Embryonic facial prominence (tissue), 1 donor: Measurements from ENCODE around the gene SIGLEC11.
"Not testable (repeated sequence)": the region's sequence is repeated elsewhere in the genome, so short reads cannot be mapped to it uniquely, and the experiment has no call there.

Experiments
- DNase-seq: peaks from one replicate; pipeline ENCODE4 v3.0.0-alpha.2; 2016; ENCODE audit errors: extremely low spot score

SIGLEC11 gene

DNA sequence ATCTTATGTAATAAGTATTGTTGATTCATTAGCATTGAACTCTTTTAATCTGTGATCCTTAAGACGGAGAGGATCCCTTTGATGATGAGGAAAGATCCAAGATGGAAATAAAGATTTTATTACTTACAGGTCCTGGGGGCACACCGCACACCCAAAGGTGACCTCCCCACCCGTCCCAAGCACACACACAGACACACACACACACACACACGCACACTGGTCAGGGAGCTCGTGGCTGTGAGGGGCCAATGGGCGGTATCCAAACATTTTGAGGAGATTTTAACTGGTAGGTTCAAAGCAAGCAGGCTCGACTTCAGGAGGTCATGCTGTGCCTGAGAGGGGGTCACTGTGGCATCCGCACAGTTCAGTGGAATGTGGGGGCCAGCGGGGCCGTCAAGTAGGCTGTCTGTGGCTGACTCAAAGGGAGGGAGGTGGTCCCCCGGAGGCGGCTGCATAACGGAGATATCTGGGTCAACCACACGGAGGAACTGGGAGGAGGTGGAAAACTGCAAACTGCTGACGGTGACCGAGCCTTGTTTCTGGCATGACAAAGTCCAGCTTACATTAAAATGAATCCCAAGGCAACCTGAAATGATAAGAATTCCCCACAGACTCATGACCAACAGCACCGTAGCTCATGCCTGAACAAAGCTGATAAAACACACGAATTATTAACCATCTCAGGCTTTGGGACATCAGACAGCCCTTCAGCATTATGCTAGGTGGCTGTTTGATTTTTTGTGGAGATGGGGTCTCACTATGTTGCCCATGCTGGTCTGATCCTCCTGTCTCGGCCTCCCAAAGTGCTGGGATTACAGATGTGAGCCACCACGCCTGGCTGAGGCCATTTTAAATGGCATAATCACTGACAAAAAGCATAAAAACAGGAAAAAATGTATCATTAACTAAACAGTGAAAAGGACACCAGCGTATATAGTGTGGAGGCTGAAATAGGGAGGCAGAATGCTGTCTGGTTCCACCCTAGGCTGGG, 20.9 kb upstream of the SIGLEC11 start:
- DNase-seq = no peak

DNA sequence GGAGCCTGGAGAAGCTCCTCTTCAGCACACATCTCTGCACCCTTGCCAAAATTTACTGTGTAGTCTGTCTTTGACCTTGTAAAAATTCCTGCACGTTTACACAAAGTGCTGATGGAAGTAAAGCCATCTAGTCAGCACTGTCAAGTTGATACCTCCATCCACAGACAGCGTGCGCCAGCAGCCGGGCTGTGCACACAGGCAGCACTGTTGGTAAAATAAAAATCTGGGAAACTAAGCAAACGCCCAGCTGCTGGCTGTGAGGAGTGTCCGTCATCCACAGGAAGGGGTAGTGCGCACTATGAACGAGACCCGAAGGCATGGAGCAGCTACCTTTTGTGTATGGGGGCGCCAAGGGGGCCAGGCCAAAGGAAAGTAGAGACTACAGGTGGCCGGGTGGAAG, 17.4 kb upstream of the SIGLEC11 start:
- no peak for DNase-seq

DNA sequence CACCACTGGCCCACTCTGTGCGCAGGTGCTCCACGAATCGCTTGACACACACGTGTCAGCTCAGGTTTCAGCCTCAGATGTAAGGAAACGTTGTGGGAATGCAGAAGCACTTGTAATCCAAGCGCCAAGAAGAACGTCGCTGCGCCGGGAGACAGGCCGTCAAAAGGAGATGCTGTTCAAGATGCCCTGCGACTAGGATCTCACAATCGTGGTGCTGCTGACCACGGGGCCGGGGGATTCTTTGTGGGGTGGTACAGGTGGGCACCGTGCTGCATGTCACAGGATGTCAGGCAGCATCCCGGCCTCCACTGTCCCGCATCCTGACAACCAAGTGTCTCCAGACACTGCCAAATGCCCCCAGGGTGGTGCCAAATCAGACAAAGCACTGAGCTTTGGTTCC, 16.9 kb upstream of the SIGLEC11 start:
- no peak for DNase-seq

DNA sequence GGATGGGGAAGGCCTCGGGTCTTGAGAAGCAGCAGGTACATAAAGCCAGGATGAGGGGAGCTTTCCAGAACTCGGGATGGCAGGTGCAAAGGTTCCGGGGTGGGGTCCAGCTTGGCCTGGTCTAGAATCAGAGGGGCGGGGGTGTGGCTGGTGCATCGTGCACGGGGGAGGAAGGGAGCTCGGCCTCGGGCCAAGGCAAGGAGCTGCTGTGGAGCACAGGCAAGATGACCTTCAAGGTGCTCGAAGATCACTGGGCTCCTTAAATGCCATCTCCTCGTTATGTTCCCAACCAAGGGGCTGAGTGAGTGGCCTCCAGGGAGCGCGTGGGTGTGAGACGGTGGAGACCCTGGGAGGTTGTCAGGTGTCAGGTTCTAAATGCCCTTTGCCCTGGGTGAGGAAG, 16.1 kb upstream of the SIGLEC11 start:
- DNase-seq = no peak

DNA sequence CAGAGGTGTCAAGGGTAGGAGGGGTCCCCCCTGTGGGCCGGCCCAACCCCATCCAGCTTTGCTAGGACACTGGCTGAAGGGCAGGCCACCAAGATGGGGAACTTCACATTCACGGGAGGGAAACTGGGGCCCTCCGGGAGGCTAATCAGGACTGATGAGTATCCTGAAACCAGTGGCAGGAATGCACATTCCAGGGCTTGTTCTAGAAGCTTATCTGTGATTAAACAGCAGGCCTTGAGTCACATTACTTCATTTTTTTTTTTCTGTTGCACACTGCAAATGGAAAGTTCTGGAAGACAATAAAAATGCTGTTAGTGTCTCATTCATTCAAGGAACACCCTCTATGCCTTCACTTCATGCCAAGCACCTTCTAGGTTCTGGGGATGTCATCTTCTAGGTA, 15.5 kb upstream of the SIGLEC11 start:
- no peak for DNase-seq

DNA sequence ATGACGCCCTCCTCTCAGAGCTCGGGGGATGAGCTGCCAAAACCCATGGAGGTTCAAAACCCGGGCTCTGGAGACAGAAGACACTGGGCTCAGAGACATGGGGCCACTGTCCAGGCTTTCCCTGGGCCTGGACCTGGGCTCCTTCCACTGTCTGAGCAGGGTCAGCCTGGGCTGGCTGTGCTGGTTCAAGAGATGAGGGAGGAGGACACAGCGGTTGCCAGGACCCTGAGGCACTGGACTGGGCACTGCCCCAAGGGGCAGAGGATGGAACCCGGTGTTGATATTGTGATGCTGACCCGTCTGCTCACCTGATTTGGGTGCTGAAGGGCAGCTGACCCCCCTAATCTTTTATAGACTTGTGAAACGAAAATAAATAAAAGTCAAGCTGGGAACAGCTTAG, 14.1 kb upstream of the SIGLEC11 start:
- DNase-seq = no peak

DNA sequence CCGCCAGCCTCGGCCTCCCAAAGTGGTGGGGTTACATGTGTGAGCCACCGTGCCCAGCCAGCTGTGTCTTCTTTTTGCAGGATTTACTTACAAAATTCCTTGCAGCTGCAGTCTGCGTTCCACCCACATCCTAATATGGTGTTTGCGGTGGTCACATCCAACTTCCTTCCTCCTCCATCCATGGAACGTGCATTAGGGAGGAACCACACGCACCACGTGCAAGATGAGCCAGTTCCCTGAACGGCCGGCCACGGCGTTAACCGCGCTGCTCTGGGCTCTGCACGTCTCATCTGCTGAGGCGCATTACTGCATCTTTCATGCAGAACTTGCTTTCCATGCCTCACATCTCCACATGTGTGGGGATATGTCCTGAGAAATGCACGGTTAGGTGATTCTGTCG, 13.0 kb upstream of the SIGLEC11 start:
- no peak for DNase-seq

DNA sequence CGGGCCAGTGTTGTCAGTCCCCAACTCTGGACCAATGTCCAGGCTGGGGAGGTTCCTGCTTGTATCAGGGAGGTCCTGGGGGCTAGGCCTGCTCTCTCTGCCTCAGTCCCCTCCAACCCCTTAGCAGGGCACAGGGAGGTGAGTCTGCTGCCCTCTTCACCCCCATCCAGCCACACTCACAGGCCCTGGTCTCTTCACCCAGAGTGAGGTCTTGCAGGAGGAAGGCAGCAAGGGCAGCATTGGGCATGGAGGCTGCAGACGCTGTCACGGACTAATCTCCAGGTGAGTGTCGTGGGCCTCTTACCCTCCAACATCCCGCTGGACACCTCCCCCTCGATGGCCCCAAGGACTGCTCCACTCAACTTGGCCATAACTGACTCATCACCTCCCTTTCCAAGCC, 11.9 kb upstream of the SIGLEC11 start:
- DNase-seq = no peak

DNA sequence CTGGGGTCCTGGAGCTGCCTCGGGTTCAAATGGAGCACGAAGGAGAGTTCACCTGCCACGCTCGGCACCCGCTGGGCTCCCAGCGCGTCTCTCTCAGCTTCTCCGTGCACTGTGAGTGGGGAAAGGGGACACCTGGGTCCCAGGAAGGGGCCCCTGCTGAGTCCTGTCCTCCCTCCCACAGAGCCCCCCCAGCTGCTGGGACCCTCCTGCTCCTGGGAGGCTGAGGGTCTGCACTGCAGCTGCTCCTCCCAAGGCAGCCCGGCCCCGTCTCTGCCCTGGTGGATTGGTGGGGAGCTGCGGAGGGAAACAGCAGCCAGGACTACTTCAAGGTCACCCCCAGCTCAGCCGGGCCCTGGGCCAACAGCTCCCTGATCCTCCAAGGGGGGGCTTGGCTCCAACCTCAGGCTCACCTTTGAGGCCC, 11.0 kb upstream of the SIGLEC11 start:
- no peak for DNase-seq

DNA sequence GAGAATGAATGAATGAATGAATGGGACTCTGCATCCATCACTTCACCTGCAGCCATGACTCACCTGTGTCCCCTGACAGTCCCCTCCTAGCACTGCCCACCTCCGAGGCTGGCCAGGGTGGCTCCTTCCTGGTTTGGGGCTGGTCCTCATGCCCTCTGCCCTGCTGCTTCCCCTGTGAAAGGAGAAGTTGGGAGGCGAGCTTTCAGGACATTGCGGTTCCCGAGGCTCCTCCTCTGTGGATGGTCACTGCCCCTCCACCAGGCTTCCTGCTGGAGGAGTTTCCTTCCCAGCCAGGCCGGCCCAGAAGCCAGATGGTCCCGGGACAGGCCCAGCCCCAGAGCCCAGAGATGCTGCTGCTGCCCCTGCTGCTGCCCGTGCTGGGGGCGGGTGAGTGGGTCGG, 8.4 kb upstream of the SIGLEC11 start:
- DNase-seq = not testable (repeated sequence)

DNA sequence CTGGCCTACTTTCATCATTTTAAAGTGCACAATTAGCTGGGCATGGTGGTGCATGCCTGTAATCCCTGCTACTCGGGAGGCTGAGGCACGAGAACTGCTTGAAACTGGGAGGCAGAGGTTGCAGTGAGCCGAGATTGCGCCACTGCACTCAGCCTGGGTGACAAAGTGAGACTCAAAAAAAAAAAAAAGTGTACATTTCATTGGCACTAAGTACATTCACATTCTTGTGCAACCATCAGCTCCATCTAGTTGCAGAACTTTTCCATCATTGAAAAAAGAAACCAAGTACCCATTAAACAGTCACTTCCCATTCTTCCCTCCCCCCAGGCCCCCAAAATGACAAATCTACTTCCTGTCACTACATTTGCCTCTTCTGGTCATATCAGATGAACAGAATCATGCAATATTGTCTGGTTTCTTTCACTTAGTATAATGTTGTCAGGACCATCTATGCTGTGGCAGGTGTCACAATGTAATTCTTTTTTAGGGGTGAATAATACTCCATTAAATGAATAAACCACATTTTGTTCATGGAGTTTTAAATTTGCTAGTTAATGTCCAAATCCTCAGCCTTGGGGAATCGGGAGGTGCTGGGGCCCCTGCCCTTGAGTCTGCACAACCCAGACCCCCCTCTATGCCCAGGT, 7.4 kb upstream of the SIGLEC11 start:
- DNase-seq = no peak

DNA sequence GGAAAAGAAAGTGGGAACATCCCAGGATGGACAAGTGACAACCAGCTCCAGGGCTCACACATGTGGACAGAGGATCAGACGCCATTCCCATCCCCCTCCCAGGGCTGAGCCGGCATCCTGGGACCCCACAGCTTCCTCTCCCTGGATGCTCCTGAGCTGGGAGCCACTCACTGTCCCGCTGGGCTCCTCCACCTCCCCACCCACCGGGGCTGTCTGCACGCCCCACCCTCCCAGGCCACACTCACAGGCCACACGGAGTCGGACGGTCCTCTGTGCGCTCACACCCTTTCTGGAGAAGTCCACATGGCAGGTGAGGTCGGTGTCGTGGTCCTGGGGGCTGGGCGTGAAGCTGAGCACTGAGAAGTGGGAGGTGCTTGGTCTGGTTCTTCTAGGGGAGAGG, 1.1 kb downstream of the SIGLEC11 start:
- DNase-seq = not testable (repeated sequence)

DNA sequence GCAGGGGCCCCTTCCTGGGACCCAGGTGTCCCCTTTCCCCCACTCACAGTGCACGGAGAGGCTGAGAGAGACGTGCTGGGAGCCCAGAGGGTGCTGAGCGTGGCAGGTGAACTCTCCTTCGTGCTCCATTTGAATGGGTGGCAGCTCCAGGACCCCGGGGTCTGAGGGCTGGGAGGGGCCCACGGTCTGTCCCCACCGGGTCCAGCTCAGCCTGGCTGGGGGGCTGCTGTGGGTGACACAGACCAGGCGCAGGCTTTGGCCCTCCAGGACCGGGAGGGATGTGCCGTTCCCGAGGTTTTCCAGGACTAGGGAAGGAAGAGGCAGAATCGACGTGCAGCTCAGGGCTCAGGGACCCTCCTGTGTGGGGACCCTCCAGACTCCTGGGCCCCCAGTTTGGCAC, 2.4 kb downstream of the SIGLEC11 start:
- not testable (repeated sequence) for DNase-seq

DNA sequence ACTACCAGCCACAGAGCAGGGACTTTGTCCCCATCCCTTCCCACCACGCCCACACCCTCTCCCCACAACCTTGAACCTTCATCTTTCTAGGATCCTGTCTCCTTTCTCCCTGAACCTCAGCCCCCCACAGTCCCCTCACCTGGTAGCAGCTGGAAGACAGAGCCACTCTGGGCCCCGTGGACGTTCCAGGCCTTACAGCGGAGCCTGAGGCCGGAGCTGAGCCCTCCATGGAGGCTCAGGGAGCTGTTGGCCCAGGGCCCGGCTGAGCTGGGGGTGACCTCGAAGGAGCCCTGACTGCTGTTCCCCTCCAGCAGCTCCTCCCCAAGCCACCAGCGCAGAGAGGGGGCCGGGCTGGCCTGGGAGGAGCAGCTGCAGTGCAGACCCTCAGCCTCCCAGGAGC, 2.8 kb downstream of the SIGLEC11 start:
- DNase-seq = not testable (repeated sequence)

DNA sequence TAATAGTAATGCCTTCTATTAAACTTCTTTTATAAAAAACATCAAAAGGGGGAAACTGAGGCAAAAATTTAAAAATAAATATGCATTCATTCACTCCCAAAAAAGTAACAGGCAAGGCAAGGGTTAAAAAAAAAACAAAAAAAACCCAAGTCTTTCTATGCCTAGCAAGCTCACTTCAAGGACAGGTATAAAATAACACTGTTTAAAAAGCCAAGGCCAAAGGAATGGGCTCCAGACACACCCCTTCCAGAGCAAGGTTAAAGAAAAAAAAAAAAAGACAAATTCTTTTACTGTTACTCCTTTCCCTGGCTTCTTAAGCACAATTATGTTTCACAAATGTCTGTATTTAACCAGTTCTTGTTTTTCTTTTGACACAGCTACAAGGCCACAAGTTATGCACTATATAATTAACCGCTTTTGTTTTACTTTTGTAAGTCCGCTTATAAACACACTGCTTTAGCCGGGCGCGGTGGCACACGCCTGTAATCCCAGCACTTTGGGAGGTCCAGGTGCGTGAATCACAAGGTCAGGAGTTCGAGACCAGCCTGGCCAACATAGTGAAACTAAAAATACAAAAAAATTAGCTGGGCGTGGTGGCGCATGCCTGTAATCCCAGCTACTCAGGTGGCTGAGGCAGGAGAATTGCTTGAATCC, 3.6 kb downstream of the SIGLEC11 start:
- no peak for DNase-seq

DNA sequence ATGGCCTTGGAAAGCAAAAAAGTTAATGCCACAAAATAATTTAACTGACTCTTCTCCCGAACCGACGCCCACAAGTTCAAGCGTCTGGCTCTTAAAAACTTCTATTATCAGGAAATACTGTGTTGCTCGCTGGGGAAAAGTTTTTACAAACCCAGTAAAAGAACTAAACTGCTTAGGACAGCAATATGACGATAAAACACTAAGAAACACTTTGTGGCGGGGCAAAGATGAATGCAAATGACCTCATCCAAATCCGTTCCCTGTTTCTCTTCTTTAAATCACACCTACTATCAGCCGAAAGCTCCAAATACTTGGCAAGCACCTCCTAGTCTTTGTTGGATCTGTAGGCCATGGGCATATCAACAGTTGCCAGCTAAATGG, 4.9 kb downstream of the SIGLEC11 start:
- DNase-seq = no peak

DNA sequence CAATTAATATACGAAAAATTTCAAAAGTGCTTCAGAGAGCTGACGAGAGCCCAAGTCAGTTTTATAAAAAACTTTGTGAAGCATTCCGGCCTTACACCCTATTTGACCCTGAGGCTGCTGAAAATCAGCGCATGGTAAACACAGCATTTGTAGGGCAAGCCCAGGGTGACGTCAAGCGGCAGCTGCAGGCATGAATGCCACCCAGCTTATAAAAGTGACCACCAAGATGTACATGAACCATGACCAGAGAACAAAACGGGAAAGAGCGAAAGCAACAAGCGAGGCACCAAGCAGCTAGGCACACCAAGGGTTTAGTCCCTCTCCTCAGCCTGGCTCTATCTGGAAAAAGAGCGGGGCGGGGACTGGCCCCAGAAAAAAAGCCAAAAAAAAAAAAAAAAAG, 6.0 kb downstream of the SIGLEC11 start:
- no peak for DNase-seq

DNA sequence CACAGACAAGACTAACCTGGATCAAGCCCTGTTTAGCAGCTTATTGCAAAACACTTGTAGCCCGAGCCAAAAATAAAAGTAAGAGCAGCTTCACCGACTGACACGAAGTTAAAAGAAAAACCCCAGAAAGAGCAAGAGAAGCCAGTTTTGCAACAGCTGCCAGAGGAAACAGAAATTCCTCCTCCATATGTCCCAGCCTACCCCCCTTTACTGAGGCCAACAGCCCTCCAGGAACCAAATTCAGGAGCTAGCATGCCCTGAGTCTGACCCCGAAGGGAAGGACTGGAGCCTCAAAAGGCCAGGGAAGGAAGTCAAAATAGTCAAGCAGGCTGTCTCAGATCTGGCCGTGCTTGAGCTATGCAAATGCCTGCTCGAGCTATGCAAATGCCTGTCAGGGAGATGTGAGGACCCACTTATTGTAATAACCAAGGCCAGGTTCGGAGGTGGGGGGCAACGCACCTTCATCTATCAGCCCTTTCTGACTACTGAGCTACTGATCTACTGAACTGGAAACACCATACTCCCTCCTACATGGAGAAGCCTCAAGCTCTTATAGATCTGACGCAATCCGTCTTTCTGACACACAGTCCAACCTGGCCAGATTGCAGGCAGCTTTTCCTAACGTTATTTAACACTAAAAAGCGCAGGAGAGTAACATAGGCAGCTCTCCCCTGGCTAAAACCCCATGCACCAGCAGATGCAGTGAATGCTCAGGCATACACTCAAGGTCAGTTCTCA, 6.7 kb downstream of the SIGLEC11 start:
- no peak for DNase-seq

DNA sequence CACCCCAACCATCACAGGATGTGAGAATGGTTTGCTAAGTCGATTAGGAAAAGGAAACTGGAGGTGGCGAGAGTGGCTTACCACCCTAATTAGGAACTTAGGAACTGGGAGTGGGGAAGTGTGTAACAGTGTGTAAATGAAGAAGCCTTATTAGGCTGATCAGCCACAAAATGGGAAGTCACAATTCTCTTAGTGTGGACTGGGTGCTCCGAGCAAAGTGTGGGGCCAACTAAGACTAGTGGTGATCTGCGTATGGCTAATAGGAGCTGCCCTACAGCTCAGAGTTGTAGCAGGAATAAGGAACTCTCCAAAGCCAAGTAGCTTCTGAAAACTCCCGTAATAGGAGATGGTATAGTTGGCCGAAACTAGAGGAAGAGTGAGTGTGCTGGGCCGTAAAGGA, 7.6 kb downstream of the SIGLEC11 start:
- DNase-seq = no peak

DNA sequence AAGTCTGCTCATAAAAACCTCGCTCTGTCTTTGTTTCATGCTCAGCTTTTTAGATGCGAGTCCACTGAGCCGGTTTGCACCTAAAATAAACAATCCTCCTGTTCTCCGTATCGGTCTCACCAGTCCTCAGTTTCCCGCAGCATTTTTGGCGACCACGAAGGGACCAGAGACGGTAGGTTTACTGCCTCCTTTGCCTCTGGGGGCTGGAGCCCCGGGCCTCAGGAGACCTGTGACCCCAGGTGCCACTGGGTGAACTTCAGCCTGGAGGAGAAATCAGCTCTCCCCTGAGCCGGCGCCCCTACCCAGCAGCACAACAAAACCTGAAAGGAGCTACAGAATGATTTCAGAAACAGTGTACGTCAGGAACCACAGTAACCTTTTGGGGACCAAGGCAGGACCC, 8.1 kb downstream of the SIGLEC11 start:
- DNase-seq = no peak

DNA sequence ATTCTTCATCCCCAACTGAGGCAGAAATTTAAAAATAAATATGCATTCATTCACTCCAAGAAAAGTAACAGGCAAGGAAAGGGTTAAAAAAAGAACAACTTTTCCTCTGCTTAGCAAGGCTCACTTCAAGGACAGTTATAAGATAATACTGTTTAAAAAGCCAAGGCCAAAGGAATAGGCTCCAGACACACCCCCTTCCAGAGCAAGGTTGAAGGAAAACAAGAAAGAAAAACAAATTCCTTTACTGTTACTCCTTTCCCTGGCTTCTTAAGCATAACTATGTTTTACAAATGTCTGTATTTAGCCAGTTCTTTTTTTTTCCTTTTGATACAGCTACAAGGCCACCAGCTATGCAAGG, 8.5 kb downstream of the SIGLEC11 start:
- no peak for DNase-seq
